ENCODE measurements around the gene NYAP1.

DNA sequence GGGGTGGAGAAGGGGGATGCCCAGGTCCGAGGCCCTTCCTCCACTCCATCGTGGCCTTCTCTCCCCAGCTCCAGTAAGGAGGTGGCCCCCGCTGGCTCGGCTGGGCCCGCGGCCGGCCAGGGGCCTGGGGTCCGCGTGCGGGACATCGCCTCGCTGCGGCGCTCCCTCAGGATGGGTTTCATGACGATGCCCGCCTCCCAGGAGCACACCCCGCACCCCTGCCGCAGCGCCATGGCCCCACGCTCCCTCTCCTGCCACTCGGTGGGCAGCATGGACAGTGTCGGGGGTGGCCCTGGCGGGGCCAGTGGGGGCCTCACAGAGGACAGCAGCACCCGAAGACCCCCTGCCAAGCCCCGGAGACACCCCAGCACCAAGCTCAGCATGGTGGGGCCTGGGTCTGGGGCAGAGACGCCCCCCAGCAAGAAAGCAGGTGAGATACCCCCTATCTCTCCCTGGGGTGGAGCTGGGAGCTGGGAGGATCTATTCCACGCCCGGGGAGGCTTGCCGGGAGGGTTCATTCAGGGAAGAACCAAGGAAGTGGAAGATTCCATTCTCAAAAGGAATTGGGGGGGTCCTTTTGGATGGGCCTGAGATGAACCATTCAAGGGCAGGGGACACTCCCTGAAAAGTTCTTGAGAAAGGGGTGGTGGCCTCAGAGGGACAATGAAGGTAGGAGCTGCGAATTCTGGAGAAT lies 3.2 kb downstream of the NYAP1 start:
- TF ChIP-seq, protein P1, sequence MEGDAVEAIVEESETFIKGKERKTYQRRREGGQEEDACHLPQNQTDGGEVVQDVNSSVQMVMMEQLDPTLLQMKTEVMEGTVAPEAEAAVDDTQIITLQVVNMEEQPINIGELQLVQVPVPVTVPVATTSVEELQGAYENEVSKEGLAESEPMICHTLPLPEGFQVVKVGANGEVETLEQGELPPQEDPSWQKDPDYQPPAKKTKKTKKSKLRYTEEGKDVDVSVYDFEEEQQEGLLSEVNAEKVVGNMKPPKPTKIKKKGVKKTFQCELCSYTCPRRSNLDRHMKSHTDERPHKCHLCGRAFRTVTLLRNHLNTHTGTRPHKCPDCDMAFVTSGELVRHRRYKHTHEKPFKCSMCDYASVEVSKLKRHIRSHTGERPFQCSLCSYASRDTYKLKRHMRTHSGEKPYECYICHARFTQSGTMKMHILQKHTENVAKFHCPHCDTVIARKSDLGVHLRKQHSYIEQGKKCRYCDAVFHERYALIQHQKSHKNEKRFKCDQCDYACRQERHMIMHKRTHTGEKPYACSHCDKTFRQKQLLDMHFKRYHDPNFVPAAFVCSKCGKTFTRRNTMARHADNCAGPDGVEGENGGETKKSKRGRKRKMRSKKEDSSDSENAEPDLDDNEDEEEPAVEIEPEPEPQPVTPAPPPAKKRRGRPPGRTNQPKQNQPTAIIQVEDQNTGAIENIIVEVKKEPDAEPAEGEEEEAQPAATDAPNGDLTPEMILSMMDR (IDR thresholded peaks at IDR 0.05): no peak
- TF ChIP-seq EP300 (IDR thresholded peaks at IDR 0.05): no peak
- no peak for TF ChIP-seq POLR2AphosphoS5 (IDR thresholded peaks at IDR 0.05)
